Measurements from ENCODE around the gene ZNF124.

DNA sequence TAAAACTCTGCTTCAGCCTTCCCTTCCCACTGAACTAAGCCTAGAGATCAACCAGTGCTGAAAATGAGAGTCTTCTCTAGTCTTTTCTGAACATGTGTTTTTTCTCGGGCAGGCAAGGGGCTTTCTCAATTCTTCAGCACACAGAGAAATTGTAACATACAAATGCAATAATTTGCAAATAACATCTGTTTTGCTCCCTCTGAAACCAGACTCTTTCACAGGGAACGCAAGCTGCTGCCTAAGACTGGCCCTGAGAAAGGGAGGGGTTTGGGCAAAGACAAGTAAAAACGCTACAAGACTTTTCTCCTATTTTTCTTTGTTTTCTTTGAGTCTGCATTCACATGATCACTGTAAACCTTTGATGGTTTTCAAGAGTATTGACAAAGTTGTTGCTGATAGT is 44.4 kb upstream of the ZNF124 start:
- TF ChIP-seq, protein P1, sequence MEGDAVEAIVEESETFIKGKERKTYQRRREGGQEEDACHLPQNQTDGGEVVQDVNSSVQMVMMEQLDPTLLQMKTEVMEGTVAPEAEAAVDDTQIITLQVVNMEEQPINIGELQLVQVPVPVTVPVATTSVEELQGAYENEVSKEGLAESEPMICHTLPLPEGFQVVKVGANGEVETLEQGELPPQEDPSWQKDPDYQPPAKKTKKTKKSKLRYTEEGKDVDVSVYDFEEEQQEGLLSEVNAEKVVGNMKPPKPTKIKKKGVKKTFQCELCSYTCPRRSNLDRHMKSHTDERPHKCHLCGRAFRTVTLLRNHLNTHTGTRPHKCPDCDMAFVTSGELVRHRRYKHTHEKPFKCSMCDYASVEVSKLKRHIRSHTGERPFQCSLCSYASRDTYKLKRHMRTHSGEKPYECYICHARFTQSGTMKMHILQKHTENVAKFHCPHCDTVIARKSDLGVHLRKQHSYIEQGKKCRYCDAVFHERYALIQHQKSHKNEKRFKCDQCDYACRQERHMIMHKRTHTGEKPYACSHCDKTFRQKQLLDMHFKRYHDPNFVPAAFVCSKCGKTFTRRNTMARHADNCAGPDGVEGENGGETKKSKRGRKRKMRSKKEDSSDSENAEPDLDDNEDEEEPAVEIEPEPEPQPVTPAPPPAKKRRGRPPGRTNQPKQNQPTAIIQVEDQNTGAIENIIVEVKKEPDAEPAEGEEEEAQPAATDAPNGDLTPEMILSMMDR (IDR thresholded peaks at IDR 0.05), result no peak
- no peak for TF ChIP-seq EZH2 (IDR thresholded peaks at IDR 0.05; ENCODE audit: borderline replicate concordance, insufficient read depth, low read depth, low read length, poor library complexity, severe bottlenecking)

All from B cell (primary cell).